ENCODE measurements around the gene CEP76. TPM values are rescaled to one million over a fixed set of nuclear protein-coding genes. Genes with fewer than 3 reads are reported as not detected.
A peak's percentile ranks its signal among the peaks of the same experiment; 100 is the strongest.

Gene CEP76
- total and polyA plus RNA-seq, 11 donors: 1.3 to 7.9 (median 4.3) TPM

- DNase-seq (peak; percentile 71 to 84 (median 79)), ATAC-seq (peak; percentile 82 to 98 (median 98))
- no peaks in the 10 kb centered on the region for H3K27me3 ChIP-seq
- TF ChIP-seq CTCF (IDR thresholded peaks at IDR 0.05) (no peak), POLR2A (IDR thresholded peaks at IDR 0.05) (peak in 1 of 2 donors; percentile 77)
- peaks cover 0 to 14% (median 8%) of the 10 kb centered on the region in 12 donors for H3K4me1 ChIP-seq
- peak overlapping the region in 8 of 12 donors; percentile 5 to 44 (median 34) for H3K4me3 ChIP-seq
- WGBS, 4 donors: 30 to 34% (median 34%) methylated on average over 8 of the region's 8 CpGs
- intact Hi-C loops (cut with DNase I): loop anchor here in 1 of 10 donors (1.0 to 2.0 kb wide), 2 partner anchors 23 to 370 kb away; partner anchors contain the start of genes CEP76 and TUBB6
- peak overlapping the region; percentile 34 to 90 (median 80) for H3K27ac ChIP-seq
- no peaks in the 10 kb centered on the region for H3K9me3 ChIP-seq
- H3K36me3 ChIP-seq: peaks cover 0 to 64% (median 42%) of the 10 kb centered on the region in 9 donors
Measured at GRCh38 chr18:12679183-12679786, 23.2 kb downstream of the CEP76 start.

GRCh38 chr18:12668041-12668440, 34.5 kb downstream of the CEP76 start:
- Histone ChIP-seq H3K4me1 (no peaks in the 10 kb centered on the region), H3K27me3 (no peaks in the 10 kb centered on the region), H3K27ac (no peak overlapping the region), H3K4me3 (no peak overlapping the region), H3K9me3 (no peaks in the 10 kb centered on the region), H3K36me3 (peaks cover 0 to 26% (median 9%) of the 10 kb centered on the region in 9 donors)
- intact Hi-C loops (cut with DNase I): no loop called here
- DNase-seq (no peak), ATAC-seq (no peak)
- 93 to 98% (median 94%) methylated on average over 4 to 5 of the region's 5 CpGs for WGBS, 4 donors
- TF ChIP-seq POLR2A (IDR thresholded peaks at IDR 0.05) (no peak), CTCF (IDR thresholded peaks at IDR 0.05) (no peak)

DNA sequence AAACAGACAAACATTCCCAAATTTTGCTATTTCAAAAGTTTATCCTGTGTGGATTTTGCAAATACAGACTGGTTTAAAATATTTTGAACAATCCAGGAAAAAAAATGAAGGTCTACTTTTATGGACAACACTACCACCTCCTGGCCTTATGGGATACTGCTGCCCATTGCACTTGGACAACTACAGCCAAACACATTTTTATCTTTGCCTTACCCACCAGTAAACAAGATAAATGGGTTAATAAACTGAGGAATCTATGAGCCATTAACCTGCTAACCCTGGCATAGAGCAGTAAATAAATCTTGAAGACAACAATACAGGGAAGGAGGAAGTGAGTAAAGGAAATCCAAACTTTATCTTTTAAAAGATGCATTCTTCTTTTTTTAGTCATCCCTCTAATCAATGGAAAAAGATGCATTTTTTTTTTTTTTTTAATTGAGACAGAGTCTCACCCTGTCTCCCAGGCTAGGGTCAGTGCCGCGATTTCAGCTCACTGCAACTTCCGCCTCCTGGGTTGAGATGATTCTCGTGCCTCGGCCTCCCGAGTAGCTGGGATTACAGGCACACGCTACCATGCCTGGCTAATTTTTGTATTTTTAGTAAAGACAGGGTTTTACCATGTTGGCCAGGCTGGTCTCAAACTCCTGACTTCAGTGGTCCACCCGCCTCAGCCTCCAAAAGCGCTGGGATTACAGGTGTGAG, 42.5 kb downstream of the CEP76 start:
- WGBS, 4 donors: 85 to 91% (median 88%) methylated on average over 9 of the region's 9 CpGs
- peak in 1 of 4 donors; percentile 43 for ATAC-seq
- TF ChIP-seq CTCF (IDR thresholded peaks at IDR 0.05) (peak; percentile 77 to 93 (median 88)), POLR2A (IDR thresholded peaks at IDR 0.05) (no peak)
- intact Hi-C loops (cut with DNase I): loop anchor here in 9 of 10 donors (1.0 to 10.0 kb wide), 14 partner anchors 108 to 388 kb away; partner anchors contain the start of genes PRELID3A (in 3 of the 9), AFG3L2 (in 2 of the 9) and TUBB6 (in 1 of the 9)
- no peak overlapping the region for H3K27ac ChIP-seq
- H3K4me3 ChIP-seq: no peak overlapping the region
- DNase-seq: peak in 1 of 5 donors; percentile 31
- H3K36me3 ChIP-seq: peaks cover 0 to 10% (median 0%) of the 10 kb centered on the region in 9 donors
- no peaks in the 10 kb centered on the region for H3K9me3 ChIP-seq
- peaks cover 0 to 24% (median 13%) of the 10 kb centered on the region in 12 donors for H3K4me1 ChIP-seq
- H3K27me3 ChIP-seq: no peaks in the 10 kb centered on the region
